ENCODE results near the gene RPUSD4.

The RPUSD4 gene

DNA sequence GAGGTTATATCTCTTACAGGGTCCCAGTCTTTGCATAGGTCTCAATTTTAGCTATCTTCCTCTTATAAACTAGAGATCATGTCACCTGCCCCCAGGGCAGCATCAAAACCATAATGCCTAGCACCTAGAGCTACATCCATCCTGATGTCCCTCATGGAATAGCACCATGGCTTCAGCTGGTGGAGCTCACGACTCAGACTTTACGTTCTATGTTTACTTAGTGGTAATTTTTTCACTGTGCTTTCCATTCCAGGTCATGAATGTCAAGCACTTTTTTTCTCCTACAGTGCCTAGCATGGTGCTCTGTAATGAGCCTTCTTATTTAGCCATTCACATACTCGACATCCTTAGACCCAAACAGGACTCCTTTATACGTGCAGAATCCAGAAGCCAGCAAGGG, 58.4 kb downstream of the RPUSD4 start:
- TF ChIP-seq, protein P1, sequence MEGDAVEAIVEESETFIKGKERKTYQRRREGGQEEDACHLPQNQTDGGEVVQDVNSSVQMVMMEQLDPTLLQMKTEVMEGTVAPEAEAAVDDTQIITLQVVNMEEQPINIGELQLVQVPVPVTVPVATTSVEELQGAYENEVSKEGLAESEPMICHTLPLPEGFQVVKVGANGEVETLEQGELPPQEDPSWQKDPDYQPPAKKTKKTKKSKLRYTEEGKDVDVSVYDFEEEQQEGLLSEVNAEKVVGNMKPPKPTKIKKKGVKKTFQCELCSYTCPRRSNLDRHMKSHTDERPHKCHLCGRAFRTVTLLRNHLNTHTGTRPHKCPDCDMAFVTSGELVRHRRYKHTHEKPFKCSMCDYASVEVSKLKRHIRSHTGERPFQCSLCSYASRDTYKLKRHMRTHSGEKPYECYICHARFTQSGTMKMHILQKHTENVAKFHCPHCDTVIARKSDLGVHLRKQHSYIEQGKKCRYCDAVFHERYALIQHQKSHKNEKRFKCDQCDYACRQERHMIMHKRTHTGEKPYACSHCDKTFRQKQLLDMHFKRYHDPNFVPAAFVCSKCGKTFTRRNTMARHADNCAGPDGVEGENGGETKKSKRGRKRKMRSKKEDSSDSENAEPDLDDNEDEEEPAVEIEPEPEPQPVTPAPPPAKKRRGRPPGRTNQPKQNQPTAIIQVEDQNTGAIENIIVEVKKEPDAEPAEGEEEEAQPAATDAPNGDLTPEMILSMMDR (IDR thresholded peaks at IDR 0.05; ENCODE audit: low read depth, low read length, poor library complexity, severe bottlenecking) = no peak
- TF ChIP-seq EZH2phosphoT487 (IDR thresholded peaks at IDR 0.05; ENCODE audit: borderline replicate concordance, low read length) = no peak
- no peaks in the 10 kb centered on the region for H3K4me1 ChIP-seq (ENCODE audit: control insufficient read depth, low read length)
- H3K27ac ChIP-seq (ENCODE audit: low read depth, low read length) = no peak overlapping the region
- no peaks in the 10 kb centered on the region for H3K9me2 ChIP-seq (replicated peaks; ENCODE audit: control insufficient read depth, low read length)
- H3F3A ChIP-seq (ENCODE audit: control insufficient read depth, insufficient read depth) = no peaks in the 10 kb centered on the region
- no peaks in the 10 kb centered on the region for H3K36me3 ChIP-seq (ENCODE audit: control insufficient read depth, low read length)
- peaks cover 45% of the 10 kb centered on the region for H3K27me3 ChIP-seq (ENCODE audit: control insufficient read depth, low read length)
- H4K20me1 ChIP-seq (ENCODE audit: control insufficient read depth, insufficient read depth, low read depth, low read length) = no peaks in the 10 kb centered on the region
- H3K79me2 ChIP-seq (ENCODE audit: control insufficient read depth, low read length) = no peaks in the 10 kb centered on the region
- peaks cover 5% of the 10 kb centered on the region; the same call in 1 of the 2 replicates for H3K9me3 ChIP-seq (ENCODE audit: control insufficient read depth, insufficient read depth, low read length)
- H3K4me3 ChIP-seq (ENCODE audit: low read length) = no peak overlapping the region
- no peak overlapping the region for H3K4me2 ChIP-seq (ENCODE audit: low read length)

DNA sequence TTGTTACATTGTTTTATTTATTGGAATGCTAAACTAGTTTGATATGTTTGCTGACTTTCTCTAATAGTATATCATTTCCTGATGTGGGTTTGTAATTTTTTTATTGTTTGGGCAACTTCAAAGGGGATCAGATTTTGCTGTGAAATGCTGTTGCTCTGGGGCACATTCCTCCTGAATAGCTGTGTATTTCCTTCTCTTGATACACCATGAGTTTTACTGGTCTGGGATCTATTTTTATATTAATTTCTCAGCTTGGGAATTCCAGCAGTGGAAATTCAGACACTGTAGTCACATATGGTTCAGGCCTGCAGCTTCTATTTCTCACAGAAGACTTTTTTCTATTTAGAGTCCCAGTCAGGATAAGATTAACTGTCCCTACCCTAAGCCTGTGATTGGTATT, 58.9 kb downstream of the RPUSD4 start:
- H3K9me3 ChIP-seq (ENCODE audit: control insufficient read depth, insufficient read depth, low read length) = peaks cover 5% of the 10 kb centered on the region; the same call in 1 of the 2 replicates
- H3K79me2 ChIP-seq (ENCODE audit: control insufficient read depth, low read length) = no peaks in the 10 kb centered on the region
- no peak overlapping the region for H3K27ac ChIP-seq (ENCODE audit: low read depth, low read length)
- H4K20me1 ChIP-seq (ENCODE audit: control insufficient read depth, insufficient read depth, low read depth, low read length) = no peaks in the 10 kb centered on the region
- no peaks in the 10 kb centered on the region for H3F3A ChIP-seq (ENCODE audit: control insufficient read depth, insufficient read depth)
- H3K27me3 ChIP-seq (ENCODE audit: control insufficient read depth, low read length) = peaks cover 41% of the 10 kb centered on the region
- no peak overlapping the region for H3K4me3 ChIP-seq (ENCODE audit: low read length)
- H3K36me3 ChIP-seq (ENCODE audit: control insufficient read depth, low read length) = no peaks in the 10 kb centered on the region
- H3K4me2 ChIP-seq (ENCODE audit: low read length) = no peak overlapping the region
- H3K4me1 ChIP-seq (ENCODE audit: control insufficient read depth, low read length) = no peaks in the 10 kb centered on the region
- TF ChIP-seq, protein P1 (IDR thresholded peaks at IDR 0.05; ENCODE audit: low read depth, low read length, poor library complexity, severe bottlenecking) = no peak
- no peak for TF ChIP-seq EZH2phosphoT487 (IDR thresholded peaks at IDR 0.05; ENCODE audit: borderline replicate concordance, low read length)
- H3K9me2 ChIP-seq (replicated peaks; ENCODE audit: control insufficient read depth, low read length) = no peaks in the 10 kb centered on the region

DNA sequence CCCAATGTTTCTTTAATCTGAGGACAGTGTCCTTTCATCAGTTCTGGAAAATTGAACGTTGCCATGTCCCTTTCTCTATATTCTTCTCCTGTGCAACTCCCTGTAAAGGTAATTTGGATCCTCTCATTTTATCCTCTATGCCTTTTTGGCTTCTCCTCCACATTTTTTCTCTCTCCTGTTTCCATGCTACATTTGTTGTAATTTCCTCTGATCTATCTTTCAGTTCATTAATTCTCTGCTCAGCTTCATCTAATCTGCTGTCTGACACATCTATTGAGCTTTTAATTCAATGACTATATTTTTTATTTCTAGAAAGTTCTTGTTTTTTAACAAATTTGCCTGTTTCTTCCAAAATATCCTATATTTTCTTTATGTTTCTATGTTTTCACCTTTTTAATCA, 59.3 kb downstream of the RPUSD4 start:
- Histone ChIP-seq H3K79me2 (ENCODE audit: control insufficient read depth, low read length) (no peaks in the 10 kb centered on the region), H3K27me3 (ENCODE audit: control insufficient read depth, low read length) (peaks cover 40% of the 10 kb centered on the region), H4K20me1 (ENCODE audit: control insufficient read depth, insufficient read depth, low read depth, low read length) (no peaks in the 10 kb centered on the region), H3K27ac (ENCODE audit: low read depth, low read length) (no peak overlapping the region), H3K9me3 (ENCODE audit: control insufficient read depth, insufficient read depth, low read length) (peaks cover 5% of the 10 kb centered on the region; the same call in 1 of the 2 replicates), H3K4me2 (ENCODE audit: low read length) (no peak overlapping the region), H3K9me2 (replicated peaks; ENCODE audit: control insufficient read depth, low read length) (no peaks in the 10 kb centered on the region), H3K4me1 (ENCODE audit: control insufficient read depth, low read length) (no peaks in the 10 kb centered on the region), H3F3A (ENCODE audit: control insufficient read depth, insufficient read depth) (no peaks in the 10 kb centered on the region), H3K4me3 (ENCODE audit: low read length) (no peak overlapping the region), H3K36me3 (ENCODE audit: control insufficient read depth, low read length) (no peaks in the 10 kb centered on the region)
- TF ChIP-seq EZH2phosphoT487 (IDR thresholded peaks at IDR 0.05; ENCODE audit: borderline replicate concordance, low read length) = no peak
- TF ChIP-seq, protein P1 (IDR thresholded peaks at IDR 0.05; ENCODE audit: low read depth, low read length, poor library complexity, severe bottlenecking) = no peak

All from DOHH2 (cell line).